GM19452 (cell line): ENCODE data around the gene RNASE12.
"Not testable (repeated sequence)": the region's sequence is repeated elsewhere in the genome, so short reads cannot be mapped to it uniquely, and the experiment has no call there.

Experiments used
- ATAC-seq: cut with Tn5 transposase; IDR thresholded peaks from one replicate; pipeline ENCODE4 v1.9.1; 2021; ENCODE audit not compliant: unreplicated experiment

Gene RNASE12

GRCh38 chr14:20614038-20614840, 23.1 kb upstream of the RNASE12 start:
- peak; percentile 1 for ATAC-seq

DNA sequence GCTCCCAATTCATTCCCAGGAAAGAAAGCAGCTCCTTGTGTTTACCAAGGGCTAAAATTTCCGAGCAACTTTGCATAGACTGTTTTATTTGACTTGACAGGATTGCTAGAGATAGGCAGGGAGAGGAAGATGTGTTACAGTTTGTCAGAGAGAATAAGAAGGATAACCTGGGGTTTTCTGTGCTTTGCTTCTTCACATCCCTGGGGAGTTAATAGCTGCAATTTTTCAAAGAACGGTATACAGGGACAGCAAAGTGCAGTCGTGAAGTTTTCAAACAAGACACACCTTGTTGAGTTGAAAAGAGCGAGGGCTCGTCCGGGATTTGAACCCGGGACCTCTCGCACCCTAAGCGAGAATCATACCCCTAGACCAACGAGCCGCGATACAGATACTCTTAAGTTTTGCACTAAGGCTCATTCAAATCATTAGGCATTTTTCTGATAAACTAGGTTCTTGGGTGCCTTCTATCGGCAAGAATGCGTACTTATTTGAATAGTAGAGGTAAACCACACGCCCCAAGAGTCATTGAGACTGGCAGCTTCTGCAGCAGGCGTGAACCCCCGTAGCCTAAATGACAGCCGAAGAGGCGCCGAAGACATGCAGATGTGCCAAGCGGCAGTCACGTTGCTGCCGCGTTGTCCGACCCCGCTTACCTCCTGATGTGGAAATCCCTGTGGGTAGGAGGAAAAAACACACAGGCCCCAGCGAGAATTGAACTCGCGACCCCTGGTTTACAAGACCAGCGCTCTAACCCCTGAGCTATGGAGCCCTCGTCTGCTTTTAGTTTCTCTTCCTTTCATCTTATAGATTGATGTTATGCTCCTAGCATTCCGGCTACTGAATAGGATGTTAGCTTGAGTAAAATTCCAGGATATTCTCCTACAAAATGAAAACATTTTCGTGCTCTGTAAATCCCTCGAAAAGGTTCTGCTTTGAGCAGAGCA, 22.2 kb upstream of the RNASE12 start:
- ATAC-seq = peak; percentile 66

DNA sequence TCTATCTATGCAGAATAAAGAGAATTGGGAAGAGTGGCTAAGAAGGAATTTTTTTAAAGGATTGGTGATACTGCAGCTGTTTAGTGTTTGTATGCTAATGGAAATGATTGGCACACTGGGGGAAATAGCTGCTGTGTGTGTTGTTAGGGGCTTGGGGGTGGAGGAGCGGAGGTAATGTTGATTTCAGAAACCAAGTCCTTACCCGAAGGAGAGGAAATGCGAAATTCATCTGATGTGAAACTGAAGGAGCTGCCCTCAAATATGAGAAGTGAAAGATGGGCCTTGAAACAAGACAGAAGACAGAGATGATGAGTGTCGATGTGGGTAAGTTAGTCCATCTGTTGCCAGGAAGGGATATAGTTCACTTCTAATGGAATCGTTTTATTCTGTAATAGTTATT, 21.2 kb upstream of the RNASE12 start:
- no peak for ATAC-seq

DNA sequence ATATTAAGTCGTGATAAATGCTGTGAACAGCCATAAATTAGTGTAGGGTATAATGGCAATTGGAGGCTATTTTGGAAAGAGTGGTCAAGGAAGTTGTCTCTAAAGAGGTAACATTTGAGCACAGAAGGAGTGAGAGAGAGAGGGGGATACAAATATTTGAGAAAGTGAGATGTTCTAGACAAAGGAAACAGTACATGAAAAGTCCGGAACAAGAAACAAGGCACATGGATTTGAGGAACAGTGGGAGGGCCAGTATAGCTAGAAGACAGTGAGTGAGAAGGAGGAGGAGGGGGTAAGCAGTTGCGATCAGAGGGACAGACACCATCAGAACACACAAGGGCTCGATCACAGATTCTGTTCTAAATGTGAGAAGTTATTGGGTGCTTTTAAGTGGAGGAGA, 20.1 kb upstream of the RNASE12 start:
- ATAC-seq = no peak

- no peak for ATAC-seq
Observed at GRCh38 chr14:20610002-20610765, 19.0 kb upstream of the RNASE12 start.

- ATAC-seq = no peak
Observed at GRCh38 chr14:20609215-20610001, 18.2 kb upstream of the RNASE12 start.

GRCh38 chr14:20608383-20609110, 17.4 kb upstream of the RNASE12 start:
- ATAC-seq = no peak

DNA sequence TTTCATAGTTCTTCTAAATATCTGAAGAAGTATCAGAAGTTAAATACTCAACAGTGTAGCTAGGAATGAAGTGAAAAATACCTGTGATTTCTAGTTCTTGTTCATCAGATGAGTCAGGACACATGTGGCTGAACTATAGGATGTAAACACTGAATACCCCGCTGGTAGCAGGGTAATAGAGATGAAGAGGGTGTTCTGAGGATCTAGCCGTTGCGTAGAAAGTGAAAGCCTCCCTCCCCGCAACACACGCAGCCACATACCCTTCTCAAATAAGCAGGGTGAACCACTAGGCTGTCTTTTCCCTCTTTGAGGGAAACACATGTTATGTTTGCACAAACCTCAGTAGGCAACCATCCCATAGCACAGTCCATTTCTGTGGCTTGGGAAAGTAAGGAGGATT, 16.4 kb upstream of the RNASE12 start:
- no peak for ATAC-seq

- no peak for ATAC-seq
Observed at GRCh38 chr14:20606902-20607242, 15.7 kb upstream of the RNASE12 start.

GRCh38 chr14:20606190-20606901, 15.2 kb upstream of the RNASE12 start:
- no peak for ATAC-seq

DNA sequence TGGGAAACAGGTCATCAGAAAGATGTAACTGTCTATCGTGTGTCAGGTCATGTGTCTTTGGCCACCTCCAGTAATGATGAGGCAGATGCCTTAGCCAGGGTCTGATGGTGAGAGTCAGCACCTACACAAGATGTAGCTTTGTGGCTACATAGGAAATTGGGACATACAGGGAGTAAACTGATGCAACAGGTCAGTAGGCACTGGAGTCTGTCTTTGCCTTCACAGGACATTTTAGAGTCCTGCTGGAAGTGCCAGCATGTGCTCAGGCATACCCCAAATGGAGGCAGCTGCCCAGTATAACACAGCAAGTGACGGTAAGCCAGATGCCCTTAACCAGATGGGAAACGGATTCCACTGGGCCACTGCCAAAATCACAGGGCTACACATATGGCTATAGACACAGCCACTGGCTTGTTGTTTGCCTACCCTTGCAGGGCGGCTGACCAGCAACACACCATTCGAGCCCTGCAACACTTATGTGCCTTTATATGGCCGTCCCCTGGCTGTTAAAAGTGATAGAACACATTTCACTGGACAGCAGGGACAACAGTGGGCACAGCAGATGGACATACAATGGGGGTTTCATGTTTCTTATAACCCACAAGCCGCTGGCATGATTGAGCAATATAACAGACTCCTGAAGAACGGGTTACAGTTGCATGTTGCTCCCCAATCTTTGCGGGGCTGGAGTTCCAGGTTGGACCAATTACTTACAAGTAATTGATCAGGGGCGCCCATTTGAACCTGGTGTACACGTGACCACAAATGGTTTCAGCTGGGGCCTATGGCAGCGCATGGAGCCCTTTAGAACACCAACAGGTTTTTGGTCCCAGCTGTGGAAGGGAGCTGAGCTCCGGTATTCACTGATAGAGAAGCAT, 12.9 kb upstream of the RNASE12 start:
- no peak for ATAC-seq

- no peak for ATAC-seq
Observed at GRCh38 chr14:20602583-20602982, 11.4 kb upstream of the RNASE12 start.

DNA sequence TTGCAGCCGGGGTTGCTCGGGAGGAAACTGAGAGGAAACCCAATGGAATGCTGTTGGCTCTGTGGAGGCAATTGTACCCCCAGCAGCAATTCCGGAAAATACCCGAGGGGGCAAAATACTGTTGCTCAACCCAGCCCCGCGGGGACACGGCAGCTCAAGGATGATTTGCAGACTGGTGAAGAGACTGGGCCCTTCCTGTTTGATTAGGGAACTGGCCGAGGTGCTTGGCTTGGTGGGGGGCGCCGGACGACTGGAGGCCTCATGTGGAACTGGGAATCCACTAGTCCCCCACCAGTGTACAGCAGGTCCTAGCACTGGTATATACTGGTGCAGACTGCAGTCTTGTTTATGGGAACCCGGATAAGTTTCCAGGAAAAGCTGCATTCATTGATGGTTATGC, 10.3 kb upstream of the RNASE12 start:
- ATAC-seq = no peak

DNA sequence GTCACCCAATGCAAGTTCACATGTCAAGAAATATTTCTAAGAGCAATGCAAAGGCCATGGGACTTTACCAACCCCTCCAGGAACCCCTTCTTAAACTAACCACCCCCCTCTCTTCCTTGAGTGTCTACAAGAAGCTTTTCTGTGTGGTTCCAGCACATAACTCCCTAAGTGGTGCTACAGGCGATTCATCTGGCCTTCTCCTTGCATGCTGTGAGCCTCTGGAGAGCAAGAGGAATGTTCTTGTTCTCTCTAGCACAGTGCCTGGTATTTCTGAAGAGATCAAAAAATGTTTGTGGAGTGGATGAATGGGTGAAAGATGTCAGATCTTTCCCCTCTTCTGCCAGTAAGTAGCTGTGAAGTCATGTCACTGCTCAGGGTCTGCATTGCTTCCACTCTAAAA, 5.9 kb upstream of the RNASE12 start:
- ATAC-seq = no peak

GRCh38 chr14:20595726-20596125, 4.5 kb upstream of the RNASE12 start:
- not testable (repeated sequence) for ATAC-seq

- ATAC-seq = no peak
Observed at GRCh38 chr14:20592574-20592973, 1.4 kb upstream of the RNASE12 start.

GRCh38 chr14:20587489-20588154, 3.6 kb downstream of the RNASE12 start, which contains the start of gene RNASE11:
Gene RNASE11 (minus strand): TSS chr14:20588001.
- ATAC-seq = no peak

DNA sequence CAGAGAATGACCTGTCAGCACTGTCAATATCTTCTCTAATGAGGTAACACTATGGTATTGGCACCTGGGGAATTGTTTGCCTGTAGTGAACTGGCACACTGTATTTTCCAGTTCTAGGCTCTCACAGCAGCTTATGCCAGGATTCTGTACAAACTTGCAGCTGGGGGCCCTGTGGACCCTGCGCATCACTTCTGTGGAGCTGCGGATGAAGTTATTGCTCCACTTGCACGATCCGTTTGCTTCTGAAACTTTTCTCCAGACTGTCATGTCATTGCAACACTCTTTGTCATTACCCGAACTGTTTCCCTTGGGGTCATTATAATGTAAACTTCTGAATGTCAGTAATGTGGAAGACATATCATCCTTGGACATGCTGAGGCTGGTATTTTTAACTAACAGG, 7.3 kb downstream of the RNASE12 start:
- no peak for ATAC-seq
